Transverse colon (tissue), 4 donors: ENCODE data around the gene PUSL1.

Experiments used
- EP300 ChIP-seq: sonication (generic); formaldehyde crosslinking; IDR thresholded peaks from one replicate; pipeline ENCODE4 v1.6.1; 2017; ENCODE audit warnings: antibody characterized with exemption, low read depth
- POLR2AphosphoS5 ChIP-seq, 3 donors: sonication (generic); formaldehyde crosslinking; IDR thresholded peaks; one replicate each; pipeline ENCODE4 v1.6.1; 2016; ENCODE audit warnings: antibody characterized with exemption in 3 of 3
- TF ChIP-seq, protein P1 (sequence below), 5 experiments: fragments of 200-600 bp in 3 of 5; fragments of 450-650 bp in 2 of 5; sonication (generic) in 3 of 5; IDR thresholded peaks; 1 replicate in 2 of 5; 2 replicates in 3 of 5; pipeline ENCODE4 v1.5.1; 2016 to 2017; ENCODE audit warnings: antibody characterized with exemption in 5 of 5, inconsistent platforms in 3 of 5, mild to moderate bottlenecking in 2 of 5, moderate library complexity in 1 of 5

DNA sequence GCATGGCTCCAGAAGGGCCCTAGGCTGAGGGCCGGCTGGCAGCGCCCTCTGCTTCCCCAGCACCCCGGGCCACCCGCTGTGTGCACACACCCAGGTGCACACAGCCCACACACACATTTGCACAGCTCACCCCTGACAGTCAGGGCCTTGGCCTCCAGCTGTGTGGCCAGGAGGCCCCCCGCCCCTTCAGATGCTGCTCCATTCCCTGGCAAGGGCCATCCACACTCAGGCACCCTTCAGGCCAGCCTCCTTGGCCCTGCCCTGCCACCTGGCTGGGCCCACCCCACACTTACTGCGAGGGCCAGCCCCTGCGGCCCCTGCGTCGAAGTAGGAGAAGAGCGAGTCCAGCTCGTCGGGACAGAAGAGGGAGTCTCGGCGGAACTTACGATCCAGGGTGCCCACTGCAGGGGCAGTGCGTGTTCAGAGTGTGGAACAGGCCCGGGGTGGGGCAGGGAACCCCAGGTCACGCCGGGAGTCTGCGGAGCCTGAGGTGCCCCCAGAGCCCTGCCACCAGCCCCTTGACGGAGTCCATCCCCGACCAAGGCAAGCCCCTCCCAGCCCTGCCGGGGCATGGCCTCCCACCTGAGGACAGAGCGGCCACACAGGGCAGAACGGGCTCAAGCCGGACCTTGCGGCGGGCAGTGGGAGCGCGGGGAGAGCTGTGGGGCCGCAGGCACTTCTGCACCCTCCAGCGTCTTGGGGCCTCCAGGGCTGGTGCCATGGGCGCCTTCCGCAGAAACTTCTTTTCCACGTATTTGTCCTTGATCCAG, 13.1 kb upstream of the PUSL1 start:
- TF ChIP-seq POLR2AphosphoS5 (IDR thresholded peaks at IDR 0.05) (no peak), EP300 (no peak)
- TF ChIP-seq, protein P1, sequence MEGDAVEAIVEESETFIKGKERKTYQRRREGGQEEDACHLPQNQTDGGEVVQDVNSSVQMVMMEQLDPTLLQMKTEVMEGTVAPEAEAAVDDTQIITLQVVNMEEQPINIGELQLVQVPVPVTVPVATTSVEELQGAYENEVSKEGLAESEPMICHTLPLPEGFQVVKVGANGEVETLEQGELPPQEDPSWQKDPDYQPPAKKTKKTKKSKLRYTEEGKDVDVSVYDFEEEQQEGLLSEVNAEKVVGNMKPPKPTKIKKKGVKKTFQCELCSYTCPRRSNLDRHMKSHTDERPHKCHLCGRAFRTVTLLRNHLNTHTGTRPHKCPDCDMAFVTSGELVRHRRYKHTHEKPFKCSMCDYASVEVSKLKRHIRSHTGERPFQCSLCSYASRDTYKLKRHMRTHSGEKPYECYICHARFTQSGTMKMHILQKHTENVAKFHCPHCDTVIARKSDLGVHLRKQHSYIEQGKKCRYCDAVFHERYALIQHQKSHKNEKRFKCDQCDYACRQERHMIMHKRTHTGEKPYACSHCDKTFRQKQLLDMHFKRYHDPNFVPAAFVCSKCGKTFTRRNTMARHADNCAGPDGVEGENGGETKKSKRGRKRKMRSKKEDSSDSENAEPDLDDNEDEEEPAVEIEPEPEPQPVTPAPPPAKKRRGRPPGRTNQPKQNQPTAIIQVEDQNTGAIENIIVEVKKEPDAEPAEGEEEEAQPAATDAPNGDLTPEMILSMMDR (IDR thresholded peaks at IDR 0.05) = no peak
